ENCODE measurements around the gene FBRSL1. TPM values are rescaled to one million over a fixed set of nuclear protein-coding genes. Genes with fewer than 3 reads are reported as not detected.
A peak's percentile ranks its signal among the peaks of the same experiment; 100 is the strongest.

FBRSL1 gene
- total and polyA plus RNA-seq, 5 donors = 36.4 to 65.0 (median 53.9) TPM

DNA sequence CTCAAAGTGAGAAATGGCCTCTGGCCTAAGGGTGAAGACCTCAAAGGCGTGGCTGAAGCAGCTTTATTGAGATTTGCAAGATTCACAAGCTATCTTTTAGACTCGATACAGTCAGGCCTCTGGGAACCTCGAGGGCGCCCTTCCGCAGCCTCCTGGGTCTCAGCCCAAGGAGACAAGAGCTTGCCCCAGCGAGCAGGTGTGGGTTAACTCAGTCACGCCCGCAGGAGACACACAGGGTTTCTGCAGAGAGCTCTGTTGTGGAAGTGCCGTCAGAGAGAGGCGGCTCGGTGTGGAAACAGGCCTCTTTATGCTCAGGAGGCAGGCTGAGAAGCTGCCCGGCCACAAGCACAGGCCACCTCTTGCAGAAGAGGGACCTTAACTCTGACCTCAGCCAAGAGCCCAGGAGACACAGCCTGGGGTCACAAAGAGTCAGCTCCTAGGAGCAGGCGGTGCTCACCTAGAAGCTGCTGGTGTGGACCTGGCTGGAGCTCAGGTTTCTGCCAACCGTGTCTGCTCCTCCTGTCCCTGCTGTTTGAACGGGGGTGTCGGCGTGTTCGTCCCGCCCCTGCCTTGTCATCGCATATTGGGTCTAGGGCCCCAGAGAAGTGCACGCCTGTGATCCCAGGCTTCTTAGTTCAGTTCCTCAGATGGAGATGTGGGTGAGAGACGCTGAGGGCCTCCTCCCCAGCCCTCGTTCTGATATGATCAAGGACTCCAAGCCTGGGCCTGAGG, 42.1 kb upstream of the FBRSL1 start:
- Histone ChIP-seq H3K27ac (ENCODE audit: low read length) (no peak overlapping the region), H3K4me3 (ENCODE audit: low read length) (no peak overlapping the region), H3K27me3 (ENCODE audit: control insufficient read depth, insufficient read depth) (no peaks in the 10 kb centered on the region), H3K4me1 (ENCODE audit: control insufficient read depth, insufficient read depth, low read length) (no peaks in the 10 kb centered on the region), H3K9me3 (ENCODE audit: control insufficient read depth, low read length) (no peaks in the 10 kb centered on the region)
- ATAC-seq (no peak), DNase-seq (peak in 2 of 3 donors; percentile 21 to 28)
- WGBS = 76% methylated on average over 23 of the region's 23 CpGs
- intact Hi-C loops (cut with DNase I) = no loop called here

- intact Hi-C loops (cut with DNase I) = no loop called here
- Histone ChIP-seq H3K9me3 (ENCODE audit: control insufficient read depth, low read length) (no peaks in the 10 kb centered on the region), H3K27me3 (ENCODE audit: control insufficient read depth, insufficient read depth) (no peaks in the 10 kb centered on the region), H3K27ac (ENCODE audit: low read length) (no peak overlapping the region), H3K4me3 (ENCODE audit: low read length) (no peak overlapping the region), H3K4me1 (ENCODE audit: control insufficient read depth, insufficient read depth, low read length) (no peaks in the 10 kb centered on the region)
- DNase-seq (peak in 1 of 3 donors; percentile 1), ATAC-seq (no peak)
- 68% methylated on average over 10 of the region's 10 CpGs for WGBS
Observed at GRCh38 chr12:132448463-132448820, 41.5 kb upstream of the FBRSL1 start.

DNA sequence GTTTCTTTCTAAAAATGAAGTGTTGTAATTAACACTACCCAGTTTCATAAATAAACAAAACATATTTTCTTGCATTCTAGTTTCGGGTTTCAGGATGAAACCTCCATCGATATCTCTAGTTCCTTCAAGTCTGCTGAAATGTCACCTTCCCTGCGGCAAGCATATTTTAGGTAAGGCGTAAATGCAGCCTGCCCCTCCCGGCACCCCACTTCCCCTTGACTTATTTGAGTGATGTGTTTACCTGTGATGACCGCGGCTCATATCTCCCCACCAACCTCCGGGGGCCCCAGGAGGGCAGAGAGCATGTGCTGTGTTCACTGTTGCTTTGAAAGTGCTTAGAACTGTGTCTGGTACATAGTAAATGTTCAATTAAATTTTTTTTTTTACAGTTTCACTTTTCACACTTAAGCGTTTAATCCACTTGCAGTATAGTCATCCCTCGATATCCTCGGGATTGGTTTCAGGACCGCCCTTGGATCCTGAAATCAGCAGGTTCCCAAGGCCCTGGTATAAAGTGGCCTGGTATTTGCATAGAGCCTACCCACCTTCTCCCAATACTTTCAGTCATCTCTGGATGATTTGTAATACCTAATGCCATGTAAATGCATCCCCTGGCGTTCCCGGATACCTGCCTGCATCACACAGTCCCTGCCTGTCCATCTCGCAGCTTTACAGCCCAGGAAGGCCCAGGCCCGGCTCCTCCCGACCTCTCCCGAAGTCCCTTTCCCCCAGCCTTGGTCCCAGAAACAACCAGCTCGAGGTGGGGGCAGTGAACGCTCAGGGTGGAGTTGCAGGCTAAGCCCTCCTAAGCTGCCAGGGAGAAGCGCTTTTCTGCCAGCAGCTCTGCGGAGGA, 40.2 kb upstream of the FBRSL1 start:
- intact Hi-C loops (cut with DNase I) = no loop called here
- Histone ChIP-seq H3K4me3 (ENCODE audit: low read length) (no peak overlapping the region), H3K27me3 (ENCODE audit: control insufficient read depth, insufficient read depth) (no peaks in the 10 kb centered on the region), H3K4me1 (ENCODE audit: control insufficient read depth, insufficient read depth, low read length) (no peaks in the 10 kb centered on the region), H3K27ac (ENCODE audit: low read length) (no peak overlapping the region), H3K9me3 (ENCODE audit: control insufficient read depth, low read length) (no peaks in the 10 kb centered on the region)
- WGBS = 71% methylated on average over 22 of the region's 22 CpGs
- DNase-seq = no peak
- no peak for ATAC-seq

DNA sequence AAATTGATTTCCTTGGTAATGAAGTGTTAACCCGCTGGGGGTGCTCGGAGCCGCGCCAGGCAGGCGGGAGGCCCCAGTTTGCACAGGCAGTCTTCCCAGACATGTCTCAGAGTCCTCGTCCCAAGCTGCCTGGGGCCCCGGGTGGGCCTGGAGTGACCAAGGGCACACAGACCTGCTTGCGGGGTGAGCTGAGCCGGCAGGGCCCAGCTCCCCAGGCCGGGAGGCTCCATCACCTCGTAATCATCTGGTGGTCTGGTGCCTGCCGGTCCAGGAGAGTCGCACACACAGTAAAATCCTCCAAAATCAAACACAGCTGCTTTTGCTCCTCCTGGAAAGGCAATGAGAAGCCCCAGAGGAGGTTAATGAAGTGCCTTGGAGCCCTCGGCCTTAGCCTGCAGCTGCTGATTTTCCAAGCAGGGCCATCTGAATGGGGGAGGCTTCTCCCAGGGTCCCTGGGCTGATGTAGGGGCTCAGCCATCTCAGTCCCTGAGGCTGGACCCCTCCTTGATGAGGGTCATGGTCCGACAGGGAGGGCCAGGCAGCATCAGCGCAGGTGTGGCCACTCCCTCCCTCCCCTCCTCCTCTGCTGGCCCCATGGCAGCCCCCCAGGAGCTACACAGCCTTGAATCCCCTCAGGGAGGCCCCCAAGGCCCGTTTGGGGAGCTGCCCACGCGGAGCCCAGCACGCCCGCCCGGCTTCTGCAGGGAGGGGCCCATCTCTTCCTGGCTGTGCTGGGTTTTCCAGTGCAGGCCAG, 39.4 kb upstream of the FBRSL1 start:
- H3K27ac ChIP-seq (ENCODE audit: low read length) = no peak overlapping the region
- no peaks in the 10 kb centered on the region for H3K27me3 ChIP-seq (ENCODE audit: control insufficient read depth, insufficient read depth)
- H3K9me3 ChIP-seq (ENCODE audit: control insufficient read depth, low read length) = no peaks in the 10 kb centered on the region
- H3K4me3 ChIP-seq (ENCODE audit: low read length) = no peak overlapping the region
- no peak for ATAC-seq
- H3K4me1 ChIP-seq (ENCODE audit: control insufficient read depth, insufficient read depth, low read length) = no peaks in the 10 kb centered on the region
- 54% methylated on average over 22 of the region's 22 CpGs for WGBS
- DNase-seq = peak in 2 of 3 donors; percentile 43 to 52
- intact Hi-C loops (cut with DNase I) = no loop called here

DNA sequence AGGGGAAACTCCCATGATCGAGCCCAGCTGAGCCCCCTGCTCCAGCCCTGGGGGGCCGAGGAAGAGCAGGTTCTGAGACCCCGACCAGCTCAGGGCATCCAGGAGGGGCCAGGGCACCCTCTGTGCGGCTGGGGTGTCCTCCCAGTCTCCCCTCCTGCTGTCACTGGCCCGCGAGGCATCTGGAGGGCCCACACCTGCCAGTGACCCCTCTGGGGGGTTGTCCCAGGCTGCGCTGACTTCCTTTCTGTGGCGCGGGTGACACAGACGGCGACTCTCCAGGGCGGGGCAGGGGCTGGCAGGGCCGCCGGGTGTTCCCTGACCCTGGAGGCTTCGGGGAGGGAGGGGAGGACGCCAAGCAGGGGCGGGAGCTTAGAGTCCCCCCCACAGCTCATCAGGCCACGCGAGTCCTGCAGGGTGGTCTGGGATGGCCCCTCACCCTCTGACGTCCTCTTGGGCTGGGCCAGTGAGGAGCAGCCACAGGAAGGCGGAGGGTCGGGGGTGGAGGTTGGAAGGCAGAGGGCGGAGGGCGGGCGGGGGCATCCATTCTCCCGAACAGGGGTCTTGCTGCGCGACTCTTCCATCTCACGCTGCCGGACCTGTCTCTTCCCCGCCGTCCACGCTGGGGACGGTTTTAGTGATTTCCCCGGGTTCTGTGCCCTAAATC, 38.6 kb upstream of the FBRSL1 start:
- intact Hi-C loops (cut with DNase I) = no loop called here
- H3K4me1 ChIP-seq (ENCODE audit: control insufficient read depth, insufficient read depth, low read length) = no peaks in the 10 kb centered on the region
- H3K4me3 ChIP-seq (ENCODE audit: low read length) = no peak overlapping the region
- ATAC-seq (no peak), DNase-seq (peak; percentile 1 to 37 (median 29))
- H3K9me3 ChIP-seq (ENCODE audit: control insufficient read depth, low read length) = no peaks in the 10 kb centered on the region
- no peak overlapping the region for H3K27ac ChIP-seq (ENCODE audit: low read length)
- 66% methylated on average over 35 of the region's 35 CpGs for WGBS
- H3K27me3 ChIP-seq (ENCODE audit: control insufficient read depth, insufficient read depth) = no peaks in the 10 kb centered on the region

DNA sequence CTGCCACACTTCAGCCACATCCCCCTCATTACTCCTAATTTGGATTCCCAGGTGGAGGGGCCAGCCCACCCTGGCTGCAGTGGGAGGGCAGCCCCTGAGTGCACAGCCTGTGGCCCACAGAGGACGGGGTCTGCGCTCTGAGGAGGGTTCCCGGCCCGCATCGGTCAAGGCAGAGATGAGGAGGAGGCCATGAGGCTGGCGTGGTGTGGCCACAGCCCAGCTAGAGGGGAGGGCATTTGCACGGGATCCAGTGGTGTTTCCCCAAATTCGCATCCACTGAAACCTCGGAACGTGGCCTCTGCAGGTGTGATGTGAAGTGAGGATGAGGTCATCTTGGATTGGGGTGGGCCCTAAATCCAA, 38.1 kb upstream of the FBRSL1 start:
- H3K27me3 ChIP-seq (ENCODE audit: control insufficient read depth, insufficient read depth) = no peaks in the 10 kb centered on the region
- intact Hi-C loops (cut with DNase I) = no loop called here
- 85% methylated on average over 10 of the region's 10 CpGs for WGBS
- no peaks in the 10 kb centered on the region for H3K9me3 ChIP-seq (ENCODE audit: control insufficient read depth, low read length)
- ATAC-seq = no peak
- H3K4me1 ChIP-seq (ENCODE audit: control insufficient read depth, insufficient read depth, low read length) = no peaks in the 10 kb centered on the region
- DNase-seq = peak; percentile 1 to 30 (median 9)
- no peak overlapping the region for H3K4me3 ChIP-seq (ENCODE audit: low read length)
- H3K27ac ChIP-seq (ENCODE audit: low read length) = no peak overlapping the region

DNA sequence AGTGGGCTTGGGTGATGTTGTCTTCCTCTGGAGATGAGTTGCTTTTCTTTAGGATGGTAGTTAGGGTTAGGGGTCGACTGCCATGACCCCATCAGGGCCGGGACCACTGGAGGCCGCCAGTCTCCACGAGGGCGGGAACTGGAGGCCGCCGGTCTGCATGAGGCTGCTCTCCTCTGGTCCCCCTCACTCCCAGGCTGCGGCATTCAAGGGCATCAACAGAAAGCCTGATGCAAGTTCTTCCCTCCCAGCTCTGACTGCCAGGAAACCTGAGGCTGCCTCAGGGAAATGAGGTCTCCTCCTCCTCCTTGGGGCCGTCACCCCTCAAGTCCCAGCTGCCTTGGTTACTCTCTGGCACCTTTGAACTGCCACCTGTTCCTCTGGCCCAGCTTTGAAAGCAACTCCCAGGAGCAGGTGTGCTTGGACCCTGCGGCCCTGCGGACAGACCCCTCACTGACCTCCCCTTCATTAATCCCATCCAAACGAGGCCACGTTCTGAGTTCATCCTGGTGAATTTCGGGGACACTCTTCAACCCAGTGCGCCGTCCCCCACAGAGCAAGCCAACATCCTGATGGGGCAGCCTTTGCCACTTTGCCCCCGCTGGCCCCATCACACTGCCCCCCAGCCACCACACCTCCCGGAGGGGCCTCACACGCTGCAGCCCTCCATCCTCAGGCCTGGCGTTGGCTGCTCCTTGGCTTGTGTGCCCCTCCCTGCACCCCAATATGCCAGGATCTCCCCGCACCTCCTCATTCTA, 37.2 kb upstream of the FBRSL1 start:
- ATAC-seq = no peak

GRCh38 chr12:132453361-132454192, 36.4 kb upstream of the FBRSL1 start:
- 76% methylated on average over 28 of the region's 28 CpGs for WGBS
- Histone ChIP-seq H3K4me1 (ENCODE audit: control insufficient read depth, insufficient read depth, low read length) (no peaks in the 10 kb centered on the region), H3K27me3 (ENCODE audit: control insufficient read depth, insufficient read depth) (no peaks in the 10 kb centered on the region), H3K27ac (ENCODE audit: low read length) (no peak overlapping the region), H3K9me3 (ENCODE audit: control insufficient read depth, low read length) (no peaks in the 10 kb centered on the region), H3K4me3 (ENCODE audit: low read length) (no peak overlapping the region)
- ATAC-seq (no peak), DNase-seq (peak; percentile 6 to 48 (median 18))
- intact Hi-C loops (cut with DNase I) = no loop called here

More for the DNA sequence above, 37.2 kb upstream of the FBRSL1 start:
- no peaks in the 10 kb centered on the region for H3K27me3 ChIP-seq (ENCODE audit: control insufficient read depth, insufficient read depth)
- 81% methylated on average over 21 of the region's 21 CpGs for WGBS
- DNase-seq = peak; percentile 5 to 40 (median 31)
- H3K9me3 ChIP-seq (ENCODE audit: control insufficient read depth, low read length) = no peaks in the 10 kb centered on the region
- no peak overlapping the region for H3K4me3 ChIP-seq (ENCODE audit: low read length)
- intact Hi-C loops (cut with DNase I) = no loop called here
- H3K4me1 ChIP-seq (ENCODE audit: control insufficient read depth, insufficient read depth, low read length) = no peaks in the 10 kb centered on the region
- no peak overlapping the region for H3K27ac ChIP-seq (ENCODE audit: low read length)

DNA sequence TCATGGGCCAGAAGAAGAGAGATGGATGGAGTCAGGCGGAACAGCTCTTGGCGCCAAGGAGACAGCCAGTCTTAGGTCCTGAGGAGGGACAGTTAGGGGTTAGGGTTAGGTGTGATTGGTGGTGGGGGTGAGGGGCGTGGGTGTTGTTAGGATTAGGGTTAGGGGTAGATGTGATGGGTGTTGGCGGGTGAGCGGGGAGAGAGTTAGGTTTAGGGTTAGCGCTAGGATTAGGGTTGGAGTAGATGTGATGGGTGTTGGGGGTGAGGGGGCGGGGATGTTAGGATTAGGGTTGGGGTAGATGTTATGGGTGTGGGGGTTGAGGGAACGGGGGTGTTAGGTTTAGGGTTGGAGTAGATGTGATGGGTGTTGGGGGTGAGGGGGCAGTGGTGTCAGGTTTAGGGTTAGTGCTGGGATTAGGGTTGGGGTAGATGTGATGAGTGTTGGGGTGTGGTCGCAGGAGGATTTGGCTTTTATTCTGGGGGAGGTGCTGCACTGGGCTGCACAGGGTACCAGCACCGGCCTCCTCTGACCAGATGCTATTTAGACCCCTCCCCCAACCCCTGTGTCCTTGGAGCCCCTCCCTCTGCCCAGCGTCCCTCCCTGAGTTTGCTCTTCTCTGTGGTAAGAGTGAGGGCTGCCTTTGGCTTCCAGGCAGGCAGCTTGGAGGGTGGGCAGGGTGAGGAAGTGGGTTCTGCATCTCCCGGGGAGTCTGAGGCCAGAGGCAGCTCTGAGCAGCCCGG, 35.6 kb upstream of the FBRSL1 start:
- WGBS = 73% methylated on average over 13 of the region's 13 CpGs
- H3K27ac ChIP-seq (ENCODE audit: low read length) = no peak overlapping the region
- intact Hi-C loops (cut with DNase I) = no loop called here

More for the DNA sequence above, 35.6 kb upstream of the FBRSL1 start:
- Histone ChIP-seq H3K9me3 (ENCODE audit: control insufficient read depth, low read length) (no peaks in the 10 kb centered on the region), H3K4me1 (ENCODE audit: control insufficient read depth, insufficient read depth, low read length) (no peaks in the 10 kb centered on the region), H3K4me3 (ENCODE audit: low read length) (no peak overlapping the region), H3K27me3 (ENCODE audit: control insufficient read depth, insufficient read depth) (no peaks in the 10 kb centered on the region)
- peak in 2 of 3 donors; percentile 4 for DNase-seq
- no peak for ATAC-seq
